Pancreas (tissue), 10 donors: ENCODE data around the gene FFAR1. TPM values are rescaled to one million over a fixed set of nuclear protein-coding genes. Genes with fewer than 3 reads are reported as not detected.
"Not testable (repeated sequence)": the region's sequence is repeated elsewhere in the genome, so short reads cannot be mapped to it uniquely, and the experiment has no call there.

Experiments used
- ATAC-seq, 4 donors: fragments of 200-7000 bp; cut with Tn5 transposase; one replicate each; pipeline versions ENCODE4 v1.8.0 to v1.9.1; 2020; ENCODE audit warnings: mild to moderate bottlenecking in 4 of 4, moderate library complexity in 4 of 4
- DNase-seq, 6 donors: peaks; one replicate each; pipeline ENCODE4 v3.0.0-alpha.2; 2020
- FAIRE-seq: peaks from 2 replicates; lab custom pipeline; 2012; peaks lifted over from hg19 to GRCh38; lab: Jason Lieb, UNC
- H3K27ac ChIP-seq, 4 donors: fragments of 200-600 bp; sonication (generic); 1 replicate in 3 of 4; 2 replicates in 1 of 4; pipeline versions ENCODE4 v1.5.0 to v1.8.0; 2020
- H3K27me3 ChIP-seq, 4 donors: fragments of 200-600 bp; one replicate each; pipeline ENCODE4 v1.8.0; 2021
- H3K36me3 ChIP-seq, 3 donors: fragments of 200-600 bp; sonication (generic) in 1 of 3; one replicate each; pipeline versions ENCODE4 v1.5.0 to v1.8.0; 2020 to 2021
- H3K4me1 ChIP-seq, 3 donors: fragments of 200-600 bp; one replicate each; pipeline ENCODE4 v1.8.0; 2021
- H3K4me3 ChIP-seq, 4 donors: fragments of 200-600 bp; sonication (generic) in 2 of 4; one replicate each; pipeline versions ENCODE4 v1.5.0 to v1.8.0; 2020 to 2021
- H3K9me3 ChIP-seq, 4 donors: fragments of 200-600 bp; one replicate each; pipeline ENCODE4 v1.8.0; 2021
- WGBS, 2 donors: extraction: QIAGEN DNeasy Blood & Tissue Kit; methylation state at CpG; one replicate each; pipeline ENCODE4 v1.1.7; 2013; 5-methylcytosine and 5-hydroxymethylcytosine counted together
- intact Hi-C, 3 donors: fragments of 100-400 bp; cut with DNase I; formaldehyde crosslinking; loops; one replicate each; pipeline versions ENCODE4 v1.11.1 to v1.14.2; 2022
- polyA plus RNA-seq, 2 donors: library from polyadenylated mRNA; stranded (reverse); fragments of 200-250 nt; gene quantifications; one replicate each; pipeline ENCODE4 v1.2.3, GENCODE V29; 2013
- total RNA-seq, 6 donors: library from RNA; stranded (reverse); fragmentation: NEBNext Ultra II Directional in 4 of 6; extraction: Animal tissue kit (Norgen Biotek cat#: 25700) in 4 of 6; gene quantifications; one replicate each; pipeline versions ENCODE4 v1.2.1 to v1.2.4, GENCODE V29; 2021 to 2023
- TF ChIP-seq, protein P1 (sequence below), 4 donors: fragments of 200-600 bp; sonication (generic) in 3 of 4; IDR thresholded peaks; one replicate each; pipeline versions ENCODE4 v1.5.0 to v1.8.0; 2021; ENCODE audit warnings: antibody characterized with exemption in 4 of 4
- donor health status: healthy with polysubstance abuse.
- donor health status: DM: no; HTN: no; CAD: no; lungs with moderate emphysema.
- donor health status: DM: no; HTN: no; CAD: no.
- donor health status: control.
- donor health status: control.
- donor health status: Bipolar disorder and iron deficiency.
- donor health status: DM: yes; HTN: yes; CAD: no.
- donor health status: DM: no; HTN: no; CAD: no.
- donor health status: DM: no; HTN: no; CAD: no.
- donor health status: DM: yes; HTN: yes; CAD: no.

The FFAR1 gene
- total and polyA plus RNA-seq, 8 donors = 0.60 to 30.1 (median 2.6) TPM

DNA sequence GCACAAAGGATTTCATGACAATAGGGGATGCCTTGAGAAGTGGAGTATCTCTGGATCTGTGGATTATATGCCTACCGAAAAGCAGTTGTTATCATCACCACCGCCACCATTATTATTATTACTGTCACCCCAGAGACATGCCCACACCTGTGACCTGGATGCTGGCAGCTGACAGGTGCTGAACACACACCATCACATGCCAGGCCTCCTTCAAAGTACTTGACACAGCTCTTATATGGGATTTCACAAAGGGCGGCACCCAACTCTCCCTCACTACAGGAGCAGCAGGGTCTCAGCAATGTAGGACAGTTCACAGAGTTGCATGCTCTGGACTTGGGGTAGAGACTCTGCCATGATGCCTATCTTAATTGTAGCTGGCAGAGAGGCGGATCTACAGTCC lies 17.6 kb downstream of the FFAR1 start:
- ATAC-seq = no peak
- Histone ChIP-seq H3K27ac (no peak overlapping the region), H3K27me3 (no peaks in the 10 kb centered on the region), H3K4me1 (no peaks in the 10 kb centered on the region), H3K4me3 (no peak overlapping the region), H3K36me3 (no peaks in the 10 kb centered on the region), H3K9me3 (no peaks in the 10 kb centered on the region)
- intact Hi-C loops = no loop called here
- no peak for FAIRE-seq
- no peak for DNase-seq
- TF ChIP-seq, protein P1, sequence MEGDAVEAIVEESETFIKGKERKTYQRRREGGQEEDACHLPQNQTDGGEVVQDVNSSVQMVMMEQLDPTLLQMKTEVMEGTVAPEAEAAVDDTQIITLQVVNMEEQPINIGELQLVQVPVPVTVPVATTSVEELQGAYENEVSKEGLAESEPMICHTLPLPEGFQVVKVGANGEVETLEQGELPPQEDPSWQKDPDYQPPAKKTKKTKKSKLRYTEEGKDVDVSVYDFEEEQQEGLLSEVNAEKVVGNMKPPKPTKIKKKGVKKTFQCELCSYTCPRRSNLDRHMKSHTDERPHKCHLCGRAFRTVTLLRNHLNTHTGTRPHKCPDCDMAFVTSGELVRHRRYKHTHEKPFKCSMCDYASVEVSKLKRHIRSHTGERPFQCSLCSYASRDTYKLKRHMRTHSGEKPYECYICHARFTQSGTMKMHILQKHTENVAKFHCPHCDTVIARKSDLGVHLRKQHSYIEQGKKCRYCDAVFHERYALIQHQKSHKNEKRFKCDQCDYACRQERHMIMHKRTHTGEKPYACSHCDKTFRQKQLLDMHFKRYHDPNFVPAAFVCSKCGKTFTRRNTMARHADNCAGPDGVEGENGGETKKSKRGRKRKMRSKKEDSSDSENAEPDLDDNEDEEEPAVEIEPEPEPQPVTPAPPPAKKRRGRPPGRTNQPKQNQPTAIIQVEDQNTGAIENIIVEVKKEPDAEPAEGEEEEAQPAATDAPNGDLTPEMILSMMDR (IDR thresholded peaks at IDR 0.05) = no peak
- 88% methylated on average over 4 of the region's 4 CpGs; no CpG with 5 or more reads in 1 of the 2 donors for WGBS, 2 donors

DNA sequence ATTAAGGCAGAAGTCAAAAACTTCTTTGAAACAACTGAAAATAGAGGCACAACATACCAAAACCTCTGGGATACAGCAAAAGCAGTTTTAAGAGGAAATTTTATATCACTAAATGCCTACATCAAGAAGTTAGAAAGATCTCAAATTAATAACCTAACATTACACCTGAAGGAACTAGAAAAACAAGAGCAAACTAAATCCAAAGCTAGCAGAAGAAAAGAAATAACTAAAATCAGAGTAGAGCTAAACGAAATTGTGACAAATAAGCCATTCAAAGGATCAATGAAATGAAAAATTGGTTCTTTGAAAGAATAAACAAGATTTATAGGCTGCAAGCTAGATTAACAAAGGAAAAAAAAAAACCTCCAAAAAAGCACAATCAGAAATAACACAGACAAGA lies 20.7 kb downstream of the FFAR1 start:
- no peak overlapping the region for H3K4me3 ChIP-seq
- intact Hi-C loops = no loop called here
- H3K9me3 ChIP-seq = no peaks in the 10 kb centered on the region
- ATAC-seq = no peak
- TF ChIP-seq, protein P1 (IDR thresholded peaks at IDR 0.05) = no peak
- no peaks in the 10 kb centered on the region for H3K27me3 ChIP-seq
- no peaks in the 10 kb centered on the region for H3K4me1 ChIP-seq
- FAIRE-seq = no peak
- no peak for DNase-seq
- H3K36me3 ChIP-seq = no peaks in the 10 kb centered on the region
- WGBS, 2 donors = 55% methylated on average over 1 of the region's 1 CpG; no CpG with 5 or more reads in 1 of the 2 donors
- H3K27ac ChIP-seq = no peak overlapping the region

DNA sequence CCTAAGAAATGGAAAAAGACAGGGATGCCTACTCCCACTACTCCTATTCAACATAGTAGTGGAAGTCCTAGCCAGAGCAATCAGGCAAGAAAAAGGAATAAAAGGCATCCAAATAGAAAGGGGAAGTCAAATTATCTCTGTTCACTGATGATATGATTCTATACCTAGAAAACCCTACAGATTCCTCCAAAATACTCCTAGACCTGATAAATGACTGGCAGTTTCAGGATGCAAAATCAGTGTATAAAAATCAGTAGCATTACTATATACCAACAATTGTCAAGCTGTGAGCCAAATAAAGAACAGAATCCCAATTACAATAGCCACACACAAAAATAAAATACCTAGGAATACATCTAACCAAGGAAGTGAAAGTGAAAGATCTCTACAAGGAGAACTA lies 21.8 kb downstream of the FFAR1 start:
- Histone ChIP-seq H3K36me3 (no peaks in the 10 kb centered on the region), H3K27ac (no peak overlapping the region), H3K4me3 (no peak overlapping the region), H3K27me3 (no peaks in the 10 kb centered on the region), H3K9me3 (no peaks in the 10 kb centered on the region), H3K4me1 (no peaks in the 10 kb centered on the region)
- intact Hi-C loops = no loop called here
- TF ChIP-seq, protein P1 (IDR thresholded peaks at IDR 0.05) = no peak
- no peak for ATAC-seq
- no peak for DNase-seq
- FAIRE-seq = no peak

DNA sequence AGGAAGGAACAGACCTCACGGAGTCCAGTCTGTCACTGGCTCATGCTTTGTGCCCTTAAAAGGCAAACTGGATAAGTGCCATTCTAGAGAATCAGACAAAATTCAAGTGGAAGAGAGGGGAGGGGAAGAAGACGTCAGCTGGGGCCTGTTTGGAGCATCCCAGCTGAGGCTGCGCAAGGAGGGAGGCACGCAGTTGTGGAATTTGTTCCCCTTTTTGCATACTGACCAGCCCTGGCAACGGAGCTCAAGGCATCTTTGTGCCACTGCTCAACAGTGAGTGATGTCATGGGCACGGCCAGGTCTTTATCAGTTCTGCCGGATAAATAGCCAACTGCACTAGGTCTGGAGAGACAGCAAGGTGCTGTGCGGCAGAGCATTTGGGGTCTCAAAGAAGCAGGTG lies 23.0 kb downstream of the FFAR1 start, which contains the start of gene GPR42:
GPR42 (plus strand) TSS at position 347 of the 400 bp plus-strand sequence. CDS start 292 bp downstream, outside the sequence.
- TF ChIP-seq, protein P1 (IDR thresholded peaks at IDR 0.05) = no peak
- no peaks in the 10 kb centered on the region for H3K9me3 ChIP-seq
- no peak for FAIRE-seq
- 86% methylated on average over 8 of the region's 8 CpGs; no CpG with 5 or more reads in 1 of the 2 donors for WGBS, 2 donors
- no peak for ATAC-seq
- no peak within 1 kb of the TSS for H3K4me3 ChIP-seq
- H3K4me1 ChIP-seq = no peaks in the 10 kb centered on the region
- intact Hi-C loops = no loop called here
- H3K27me3 ChIP-seq = no peaks in the 10 kb centered on the region
- no peaks in the 10 kb centered on the region for H3K36me3 ChIP-seq
- no peak for DNase-seq
- no peak within 1 kb of the TSS for H3K27ac ChIP-seq

DNA sequence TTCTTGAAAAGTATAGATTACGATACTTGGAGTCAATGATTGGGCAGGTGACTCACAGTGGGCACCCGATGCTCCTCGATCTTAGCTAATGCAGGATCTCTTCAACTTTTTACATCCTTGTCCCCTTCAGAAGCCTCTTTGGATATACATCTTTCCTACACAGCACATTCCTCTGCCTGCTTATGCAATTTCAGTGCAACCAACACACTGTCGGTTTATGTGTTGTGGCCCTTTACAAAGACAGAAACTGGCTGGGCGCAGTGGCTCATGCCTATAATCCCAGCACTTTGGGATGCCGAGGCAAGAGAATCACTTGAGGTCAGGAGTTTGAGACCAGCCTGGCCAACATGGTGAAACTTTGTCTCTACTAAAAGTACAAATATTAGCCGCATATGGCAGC lies 25.8 kb downstream of the FFAR1 start:
- H3K36me3 ChIP-seq = no peaks in the 10 kb centered on the region
- ATAC-seq (no peak), DNase-seq (no peak), FAIRE-seq (no peak)
- WGBS, 2 donors = 81 to 84% methylated on average over 7 of the region's 7 CpGs
- no peak overlapping the region for H3K27ac ChIP-seq
- intact Hi-C loops = no loop called here
- no peaks in the 10 kb centered on the region for H3K9me3 ChIP-seq
- H3K27me3 ChIP-seq = no peaks in the 10 kb centered on the region
- TF ChIP-seq, protein P1 (IDR thresholded peaks at IDR 0.05) = no peak
- H3K4me3 ChIP-seq = no peak overlapping the region
- no peaks in the 10 kb centered on the region for H3K4me1 ChIP-seq

DNA sequence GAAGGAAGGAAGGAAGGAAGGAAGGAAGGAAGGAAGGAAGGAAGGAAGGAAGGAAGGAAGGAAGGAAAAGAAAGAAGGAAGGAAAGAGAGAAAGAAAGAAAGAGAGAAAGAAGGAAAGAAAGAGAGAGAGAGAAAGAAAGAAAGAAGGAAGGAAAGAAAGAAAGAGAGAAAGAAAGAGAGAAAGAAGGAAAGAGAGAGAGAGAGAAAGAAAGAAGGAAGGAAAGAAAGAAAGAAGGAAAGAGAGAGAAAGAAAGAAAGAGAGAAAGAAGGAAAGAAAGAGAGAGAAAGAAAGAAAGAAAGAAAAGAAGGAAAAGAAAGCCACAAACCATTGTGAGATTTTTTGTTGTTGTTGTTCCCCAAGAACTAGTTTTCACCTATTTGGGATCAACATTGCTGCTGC lies 26.3 kb downstream of the FFAR1 start:
- FAIRE-seq, intact Hi-C loops, H3K9me3 ChIP-seq, DNase-seq, H3K4me3 ChIP-seq, H3K27me3 ChIP-seq, H3K27ac ChIP-seq, H3K4me1 ChIP-seq, ATAC-seq, H3K36me3 ChIP-seq: not testable (repeated sequence)
